Naive thymus-derived CD4-positive, alpha-beta T cell (primary cell): Measurements from ENCODE around the gene CHCHD2. TPM values are rescaled to one million over a fixed set of nuclear protein-coding genes. Genes with fewer than 3 reads are reported as not detected.

Experiments
- ATAC-seq: fragments of 150-1000 bp; cut with Tn5 transposase; 2 replicates; pipeline ENCODE4 v1.10.0; 2021; ENCODE audit warnings: mild to moderate bottlenecking, moderate library complexity
- CTCF ChIA-PET: fragments of 350-600 bp; sonication (Branson Sonifier 250); formaldehyde crosslinking; loops from one replicate; lab custom pipeline; 2021; ENCODE audit warnings: antibody characterized with exemption; lab: Charles Lee
- POLR2A ChIA-PET: fragments of 350-600 bp; sonication (Branson Sonifier 250); formaldehyde crosslinking; loops from one replicate; lab custom pipeline; 2021; ENCODE audit warnings: antibody characterized with exemption, inconsistent platforms; lab: Charles Lee
- DNase-seq, 9 donors: peaks; one replicate each; pipeline versions ENCODE4 v3.0.0 to v3.0.0-alpha.2; 2020 to 2022; ENCODE audit warnings: mixed read lengths in 1 of 9
- H3K27ac ChIP-seq: one replicate; pipeline ENCODE4 v1.7.0; 2013; ENCODE audit warnings: mild to moderate bottlenecking, low read depth, low read length, moderate library complexity
- H3K27me3 ChIP-seq, 2 donors: one replicate each; pipeline ENCODE4 v1.7.0; 2013; ENCODE audit warnings: low read length in 2 of 2, mild to moderate bottlenecking in 2 of 2, moderate library complexity in 2 of 2; ENCODE audit not compliant: control insufficient read depth in 2 of 2, insufficient read depth in 2 of 2
- H3K36me3 ChIP-seq, 3 experiments: 1 replicate in 2 of 3; 2 replicates in 1 of 3; pipeline ENCODE4 v1.7.0; 2013; ENCODE audit warnings: low read length in 3 of 3, mild to moderate bottlenecking in 3 of 3, moderate library complexity in 1 of 3; ENCODE audit not compliant: insufficient read depth in 3 of 3, control insufficient read depth in 2 of 3
- H3K4me1 ChIP-seq, 2 donors: one replicate each; pipeline ENCODE4 v1.7.0; 2013; ENCODE audit warnings: low read length in 2 of 2, mild to moderate bottlenecking in 2 of 2, moderate library complexity in 1 of 2; ENCODE audit not compliant: control insufficient read depth in 2 of 2, insufficient read depth in 2 of 2
- H3K4me3 ChIP-seq: 2 replicates; pipeline ENCODE4 v1.7.0; 2013; ENCODE audit warnings: mild to moderate bottlenecking, low read length
- H3K9me3 ChIP-seq, 3 experiments: 1 replicate in 2 of 3; 2 replicates in 1 of 3; pipeline ENCODE4 v1.7.0; 2013; ENCODE audit warnings: low read length in 3 of 3; ENCODE audit not compliant: control insufficient read depth in 2 of 3
- H3K27ac Mint-ChIP-seq, 9 donors: one replicate each; pipeline ENCODE4 v1.8.0; 2020 to 2022; ENCODE audit warnings: mixed read lengths in 9 of 9, mild to moderate bottlenecking in 8 of 9, moderate library complexity in 5 of 9, inconsistent platforms in 2 of 9
- H3K27me3 Mint-ChIP-seq, 5 donors: one replicate each; pipeline ENCODE4 v1.8.0; 2021 to 2022; ENCODE audit warnings: mixed read lengths in 5 of 5, mild to moderate bottlenecking in 1 of 5
- H3K36me3 Mint-ChIP-seq, 5 donors: one replicate each; pipeline ENCODE4 v1.8.0; 2020 to 2022; ENCODE audit warnings: mixed read lengths in 5 of 5, mild to moderate bottlenecking in 3 of 5, inconsistent platforms in 1 of 5
- H3K4me1 Mint-ChIP-seq, 7 donors: one replicate each; pipeline ENCODE4 v1.8.0; 2020 to 2022; ENCODE audit warnings: mixed read lengths in 7 of 7, mild to moderate bottlenecking in 3 of 7, inconsistent platforms in 1 of 7
- H3K4me3 Mint-ChIP-seq, 10 donors: one replicate each; pipeline ENCODE4 v1.8.0; 2020 to 2022; ENCODE audit warnings: mild to moderate bottlenecking in 10 of 10, mixed read lengths in 10 of 10, moderate library complexity in 6 of 10, inconsistent platforms in 2 of 10
- H3K9me3 Mint-ChIP-seq, 11 donors: one replicate each; pipeline ENCODE4 v1.8.0; 2020 to 2022; ENCODE audit warnings: mixed read lengths in 11 of 11, mild to moderate bottlenecking in 4 of 11, inconsistent platforms in 1 of 11, moderate library complexity in 1 of 11
- intact Hi-C, 2 donors: fragments of 100-400 bp; cut with micrococcal nuclease; formaldehyde crosslinking; loops; one replicate each; pipeline ENCODE4 v1.15.1; 2023
- polyA plus RNA-seq, 2 donors: library from polyadenylated mRNA; unstranded; fragments of 300-500 nt; fragmentation: Illumina TruSeq; gene quantifications; one replicate each; pipeline ENCODE4 v1.2.3, GENCODE V29; 2021
- total RNA-seq, 6 experiments: library from RNA in 5 of 6; stranded (reverse) in 5 of 6; gene quantifications; 1 replicate in 5 of 6; 2 replicates in 1 of 6; pipeline ENCODE4 v1.2.3 and lab custom pipeline; 2021 to 2026

CHCHD2 gene
- total and polyA plus RNA-seq, 7 experiments from 2014 or later, result 133 to 468 (median 203) TPM

- H3K27ac ChIP-seq, result peak overlapping the region; percentile 88
- ChIA-PET CTCF (interaction anchor here (0.6 to 1.4 kb wide), 2 partner anchors 9 to 12 kb away, joined by 5 to 7 read pairs; no protein-coding TSS in a partner anchor), POLR2A (interaction anchor here (0.6 to 5.7 kb wide), 5 partner anchors 8 to 44 kb away, joined by 3 to 37 read pairs (median 6); partner anchors contain the start of genes CCT6A, CHCHD2 and PSPH)
- Mint-ChIP-seq H3K27ac (peak overlapping the region; percentile 19 to 98 (median 76)), H3K9me3 (peaks cover 0 to 4% (median 0%) of the 10 kb centered on the region in 11 donors), H3K36me3 (peaks cover 0 to 27% (median 16%) of the 10 kb centered on the region in 5 donors), H3K4me1 (peaks cover 16 to 46% (median 22%) of the 10 kb centered on the region in 7 donors), H3K27me3 (peaks cover 0 to 2% (median 0%) of the 10 kb centered on the region in 5 donors), H3K4me3 (peak overlapping the region in 5 of 10 donors; percentile 3 to 57 (median 24))
- ATAC-seq (no peak), DNase-seq (no peak)
- H3K9me3 ChIP-seq, result no peaks in the 10 kb centered on the region
- no peak overlapping the region for H3K4me3 ChIP-seq
- H3K27me3 ChIP-seq, result no peaks in the 10 kb centered on the region
- peaks cover 7 to 8% of the 10 kb centered on the region in 2 donors for H3K4me1 ChIP-seq
- intact Hi-C loops, result loop anchor here in 1 of 2 donors (5.0 kb wide), 1 partner anchor 175 kb away; the partner anchor contains the start of gene ZNF713
- H3K36me3 ChIP-seq, result peaks cover 7 to 55% (median 13%) of the 10 kb centered on the region in 3 experiments
Observed at GRCh38 chr7:56062382-56062781, 43.9 kb downstream of the CHCHD2 start.

GRCh38 chr7:56053993-56054392, 52.3 kb downstream of the CHCHD2 start:
- peaks cover 17 to 52% (median 26%) of the 10 kb centered on the region in 3 experiments for H3K36me3 ChIP-seq
- DNase-seq (no peak), ATAC-seq (no peak)
- POLR2A ChIA-PET, result interaction anchor here (1.1 to 2.9 kb wide), 2 partner anchors 9 to 11 kb away, joined by 6 to 16 read pairs; partner anchors contain the start of gene SUMF2
- H3K4me1 ChIP-seq, result peaks cover 6 to 9% of the 10 kb centered on the region in 2 donors
- Mint-ChIP-seq H3K4me3 (peak overlapping the region in 4 of 10 donors; percentile 12 to 95 (median 37)), H3K27me3 (no peaks in the 10 kb centered on the region), H3K9me3 (peaks cover 0 to 2% (median 0%) of the 10 kb centered on the region in 11 donors), H3K27ac (peak overlapping the region in 5 of 9 donors; percentile 31 to 78 (median 48)), H3K4me1 (peaks cover 26 to 55% (median 47%) of the 10 kb centered on the region in 7 donors), H3K36me3 (peaks cover 5 to 18% (median 15%) of the 10 kb centered on the region in 5 donors)
- intact Hi-C loops, result loop anchor here (5.0 kb wide), 2 partner anchors 482 to 1297 kb away; partner anchors contain the start of genes SEC61G (in 2 of the 2) and VOPP1 (in 2 of the 2)
- no peaks in the 10 kb centered on the region for H3K27me3 ChIP-seq
- no peaks in the 10 kb centered on the region for H3K9me3 ChIP-seq
- CTCF ChIA-PET, result interaction anchor here (0.8 to 1.9 kb wide), 3 partner anchors 19 to 50 kb away, joined by 3 to 7 read pairs (median 5); no protein-coding TSS in a partner anchor
- H3K4me3 ChIP-seq, result no peak overlapping the region
- H3K27ac ChIP-seq, result no peak overlapping the region

- H3K27ac Mint-ChIP-seq, result peak overlapping the region in 6 of 9 donors; percentile 43 to 78 (median 55)
- CTCF ChIA-PET, result interaction anchor here (0.8 to 1.9 kb wide), 3 partner anchors 20 to 49 kb away, joined by 3 to 7 read pairs (median 5); no protein-coding TSS in a partner anchor
Observed at GRCh38 chr7:56053379-56053778, 52.9 kb downstream of the CHCHD2 start.

More at GRCh38 chr7:56053379-56053778, 52.9 kb downstream of the CHCHD2 start:
- Histone ChIP-seq H3K27ac (peak overlapping the region; percentile 91), H3K36me3 (peaks cover 17 to 47% (median 23%) of the 10 kb centered on the region in 3 experiments), H3K9me3 (no peaks in the 10 kb centered on the region), H3K27me3 (no peaks in the 10 kb centered on the region), H3K4me1 (peaks cover 6 to 9% of the 10 kb centered on the region in 2 donors), H3K4me3 (no peak overlapping the region)
- intact Hi-C loops, result loop anchor here (5.0 kb wide), 2 partner anchors 481 to 1296 kb away; partner anchors contain the start of genes SEC61G (in 2 of the 2) and VOPP1 (in 2 of the 2)
- peaks cover 26 to 57% (median 47%) of the 10 kb centered on the region in 7 donors for H3K4me1 Mint-ChIP-seq
- ATAC-seq (no peak), DNase-seq (no peak)
- peaks cover 5 to 16% (median 13%) of the 10 kb centered on the region in 5 donors for H3K36me3 Mint-ChIP-seq
- H3K27me3 Mint-ChIP-seq, result no peaks in the 10 kb centered on the region
- H3K9me3 Mint-ChIP-seq, result peaks cover 0 to 2% (median 0%) of the 10 kb centered on the region in 11 donors
- POLR2A ChIA-PET, result interaction anchor here (1.1 to 2.9 kb wide), 2 partner anchors 9 to 11 kb away, joined by 6 to 16 read pairs; partner anchors contain the start of gene SUMF2
- H3K4me3 Mint-ChIP-seq, result peak overlapping the region; percentile 16 to 95 (median 70)

Other genes with a start within 250 kb of the CHCHD2 start
- not detected for gene SEPTIN14, start 243.7 kb downstream of the CHCHD2 start, total RNA-seq
- gene SEPTIN14, start 243.7 kb downstream of the CHCHD2 start, polyA plus RNA-seq, result not detected
- gene ZNF713, start 219.0 kb downstream of the CHCHD2 start, total RNA-seq, result 1 to 10 TPM; 2.0 to 4.8 (median 4.5) TPM
- 1 to 10 TPM; 1.8 to 2.5 TPM for gene ZNF713, start 219.0 kb downstream of the CHCHD2 start, polyA plus RNA-seq
- gene MRPS17, start 154.6 kb downstream of the CHCHD2 start, total RNA-seq, result 10 to 100 TPM in 4 of 5 experiments, 1 to 10 TPM in 1; 8.3 to 16.7 (median 12.0) TPM
- 10 to 100 TPM; 13.3 to 17.0 TPM for gene MRPS17, start 154.6 kb downstream of the CHCHD2 start, polyA plus RNA-seq
- gene NIPSNAP2, start 141.9 kb downstream of the CHCHD2 start, total RNA-seq, result 10 to 100 TPM; 30.1 to 37.8 (median 34.4) TPM
- 10 to 100 TPM; 38.0 to 51.5 TPM for gene NIPSNAP2, start 141.9 kb downstream of the CHCHD2 start, polyA plus RNA-seq
- 10 to 100 TPM in 1 of 5 experiments, 1 to 10 TPM in 4; 3.5 to 10.4 (median 6.5) TPM for gene PSPH, start 55.0 kb downstream of the CHCHD2 start, total RNA-seq
- 1 to 10 TPM; 6.5 to 8.2 TPM for gene PSPH, start 55.0 kb downstream of the CHCHD2 start, polyA plus RNA-seq
- 100 to 1,000 TPM in 1 of 5 experiments, 10 to 100 TPM in 4; 38.7 to 143 (median 58.6) TPM for gene CCT6A, start 54.7 kb downstream of the CHCHD2 start, total RNA-seq
- gene CCT6A, start 54.7 kb downstream of the CHCHD2 start, polyA plus RNA-seq, result 10 to 100 TPM; 78.9 to 97.9 TPM
- gene SUMF2, start 42.2 kb downstream of the CHCHD2 start, total RNA-seq, result 100 to 1,000 TPM; 120 to 176 (median 122) TPM
- 100 to 1,000 TPM; 156 to 196 TPM for gene SUMF2, start 42.2 kb downstream of the CHCHD2 start, polyA plus RNA-seq
- gene PHKG1, start 13.5 kb downstream of the CHCHD2 start, total RNA-seq, result 10 to 100 TPM in 1 of 5 experiments, 1 to 10 TPM in 4; 2.5 to 12.0 (median 4.1) TPM
- gene PHKG1, start 13.5 kb downstream of the CHCHD2 start, polyA plus RNA-seq, result 1 to 10 TPM in 1 of 2 donors, under 1 TPM in 1; 0.91 to 1.4 TPM
- 1 to 10 TPM in 1 of 5 experiments, under 1 TPM in 1, not detected in 3; 0.92 to 1.1 TPM for gene NUPR2, start 9.9 kb upstream of the CHCHD2 start, total RNA-seq
- gene NUPR2, start 9.9 kb upstream of the CHCHD2 start, polyA plus RNA-seq, result 1 to 10 TPM; 1.4 to 3.0 TPM